GM23338 (cell line): ENCODE results near the gene WHAMM. TPM values are rescaled to one million over a fixed set of nuclear protein-coding genes. Genes with fewer than 3 reads are reported as not detected.

ENCODE experiments used
- CREB1 ChIP-seq: fragments of 250-450 bp; sonication (Bioruptor Pico); IDR thresholded peaks from 2 replicates; pipeline ENCODE4 v1.5.0; 2020; ENCODE audit warnings: low read depth, mild to moderate bottlenecking, moderate library complexity
- CTCF ChIP-seq, 2 experiments: fragments of 200-600 bp in 1 of 2; sonication (generic) in 1 of 2; conservative IDR thresholded peaks; 2 replicates each; pipeline versions ENCODE4 v1.5.1 to v1.6.1; 2016 to 2017; ENCODE audit warnings: antibody characterized with exemption in 2 of 2, low read depth in 2 of 2, mild to moderate bottlenecking in 2 of 2, moderate library complexity in 1 of 2
- ETS1 ChIP-seq: IDR thresholded peaks from 2 replicates; pipeline ENCODE4 v1.6.1; 2016; ENCODE audit warnings: antibody characterized with exemption
- EZH2 ChIP-seq: fragments of 200-600 bp; sonication (generic); IDR thresholded peaks from one replicate; pipeline ENCODE4 v1.8.0; 2017; ENCODE audit warnings: antibody characterized with exemption, mild to moderate bottlenecking, low read depth; ENCODE audit not compliant: unreplicated experiment
- EZH2phosphoT487 ChIP-seq: fragments of 200-600 bp; sonication (generic); IDR thresholded peaks from one replicate; pipeline ENCODE4 v1.8.1; 2018; ENCODE audit warnings: antibody characterized with exemption; ENCODE audit not compliant: unreplicated experiment
- JUNB ChIP-seq: IDR thresholded peaks from one replicate; pipeline ENCODE4 v1.6.1; 2016; ENCODE audit warnings: antibody characterized with exemption; ENCODE audit not compliant: unreplicated experiment
- POLR2AphosphoS5 ChIP-seq: IDR thresholded peaks from 2 replicates; pipeline ENCODE4 v1.6.1; 2016; ENCODE audit warnings: antibody characterized with exemption, low read depth
- STAT1 ChIP-seq: IDR thresholded peaks from one replicate; pipeline ENCODE4 v1.6.1; 2016; ENCODE audit warnings: antibody characterized with exemption; ENCODE audit not compliant: unreplicated experiment
- ZNF114 ChIP-seq: fragments of 250-450 bp; sonication (Bioruptor Pico); IDR thresholded peaks from 2 replicates; pipeline ENCODE4 v1.5.0; 2020; ENCODE audit warnings: mild to moderate bottlenecking, moderate library complexity
- ZNF331 ChIP-seq: fragments of 250-450 bp; sonication (Bioruptor Pico); IDR thresholded peaks from 2 replicates; pipeline ENCODE4 v1.5.0; 2020; ENCODE audit warnings: low read depth, mild to moderate bottlenecking, moderate library complexity
- polyA plus RNA-seq: library from polyadenylated mRNA; unstranded; fragments of >200 nt; fragmentation: Nextera tagmentation; extraction: Ambion mirVana; gene quantifications from 2 replicates; pipeline ENCODE4 v1.2.1, GENCODE V29; 2016
- total RNA-seq: library from RNA; depleted of rRNA; stranded (reverse); fragments of >200 nt; shearing (Covaris generic); gene quantifications from 2 replicates; pipeline ENCODE4 v1.2.3, GENCODE V29; 2014
- TF ChIP-seq, protein P1 (sequence below): fragments of 250-450 bp; sonication (Bioruptor Pico); IDR thresholded peaks from 2 replicates; pipeline ENCODE4 v1.5.0; 2020; ENCODE audit warnings: mild to moderate bottlenecking, moderate library complexity

WHAMM gene
- total and polyA plus RNA-seq, 2 experiments from 2014 or later: 2.2 to 4.1 TPM

DNA sequence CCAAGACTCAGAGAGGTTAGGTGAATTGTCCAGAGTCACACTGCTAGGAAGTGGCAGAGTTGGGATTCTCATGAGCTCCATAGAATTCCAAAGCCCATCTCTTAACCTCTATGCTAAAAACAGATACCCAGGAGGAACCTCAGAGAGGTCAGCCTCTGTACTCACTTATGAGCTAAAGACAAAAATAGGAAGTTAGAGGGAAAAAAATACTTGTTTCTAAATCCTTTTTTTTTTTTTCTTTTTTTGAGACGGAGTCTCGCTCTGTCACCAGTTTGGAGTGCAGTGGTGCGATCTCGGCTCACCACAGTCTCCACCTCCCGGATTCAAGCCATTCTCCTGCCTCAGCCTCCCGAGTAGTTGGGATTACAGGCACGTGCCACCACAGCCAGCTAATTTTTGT lies 34.9 kb upstream of the WHAMM start (continued):
- TF ChIP-seq, protein P1, sequence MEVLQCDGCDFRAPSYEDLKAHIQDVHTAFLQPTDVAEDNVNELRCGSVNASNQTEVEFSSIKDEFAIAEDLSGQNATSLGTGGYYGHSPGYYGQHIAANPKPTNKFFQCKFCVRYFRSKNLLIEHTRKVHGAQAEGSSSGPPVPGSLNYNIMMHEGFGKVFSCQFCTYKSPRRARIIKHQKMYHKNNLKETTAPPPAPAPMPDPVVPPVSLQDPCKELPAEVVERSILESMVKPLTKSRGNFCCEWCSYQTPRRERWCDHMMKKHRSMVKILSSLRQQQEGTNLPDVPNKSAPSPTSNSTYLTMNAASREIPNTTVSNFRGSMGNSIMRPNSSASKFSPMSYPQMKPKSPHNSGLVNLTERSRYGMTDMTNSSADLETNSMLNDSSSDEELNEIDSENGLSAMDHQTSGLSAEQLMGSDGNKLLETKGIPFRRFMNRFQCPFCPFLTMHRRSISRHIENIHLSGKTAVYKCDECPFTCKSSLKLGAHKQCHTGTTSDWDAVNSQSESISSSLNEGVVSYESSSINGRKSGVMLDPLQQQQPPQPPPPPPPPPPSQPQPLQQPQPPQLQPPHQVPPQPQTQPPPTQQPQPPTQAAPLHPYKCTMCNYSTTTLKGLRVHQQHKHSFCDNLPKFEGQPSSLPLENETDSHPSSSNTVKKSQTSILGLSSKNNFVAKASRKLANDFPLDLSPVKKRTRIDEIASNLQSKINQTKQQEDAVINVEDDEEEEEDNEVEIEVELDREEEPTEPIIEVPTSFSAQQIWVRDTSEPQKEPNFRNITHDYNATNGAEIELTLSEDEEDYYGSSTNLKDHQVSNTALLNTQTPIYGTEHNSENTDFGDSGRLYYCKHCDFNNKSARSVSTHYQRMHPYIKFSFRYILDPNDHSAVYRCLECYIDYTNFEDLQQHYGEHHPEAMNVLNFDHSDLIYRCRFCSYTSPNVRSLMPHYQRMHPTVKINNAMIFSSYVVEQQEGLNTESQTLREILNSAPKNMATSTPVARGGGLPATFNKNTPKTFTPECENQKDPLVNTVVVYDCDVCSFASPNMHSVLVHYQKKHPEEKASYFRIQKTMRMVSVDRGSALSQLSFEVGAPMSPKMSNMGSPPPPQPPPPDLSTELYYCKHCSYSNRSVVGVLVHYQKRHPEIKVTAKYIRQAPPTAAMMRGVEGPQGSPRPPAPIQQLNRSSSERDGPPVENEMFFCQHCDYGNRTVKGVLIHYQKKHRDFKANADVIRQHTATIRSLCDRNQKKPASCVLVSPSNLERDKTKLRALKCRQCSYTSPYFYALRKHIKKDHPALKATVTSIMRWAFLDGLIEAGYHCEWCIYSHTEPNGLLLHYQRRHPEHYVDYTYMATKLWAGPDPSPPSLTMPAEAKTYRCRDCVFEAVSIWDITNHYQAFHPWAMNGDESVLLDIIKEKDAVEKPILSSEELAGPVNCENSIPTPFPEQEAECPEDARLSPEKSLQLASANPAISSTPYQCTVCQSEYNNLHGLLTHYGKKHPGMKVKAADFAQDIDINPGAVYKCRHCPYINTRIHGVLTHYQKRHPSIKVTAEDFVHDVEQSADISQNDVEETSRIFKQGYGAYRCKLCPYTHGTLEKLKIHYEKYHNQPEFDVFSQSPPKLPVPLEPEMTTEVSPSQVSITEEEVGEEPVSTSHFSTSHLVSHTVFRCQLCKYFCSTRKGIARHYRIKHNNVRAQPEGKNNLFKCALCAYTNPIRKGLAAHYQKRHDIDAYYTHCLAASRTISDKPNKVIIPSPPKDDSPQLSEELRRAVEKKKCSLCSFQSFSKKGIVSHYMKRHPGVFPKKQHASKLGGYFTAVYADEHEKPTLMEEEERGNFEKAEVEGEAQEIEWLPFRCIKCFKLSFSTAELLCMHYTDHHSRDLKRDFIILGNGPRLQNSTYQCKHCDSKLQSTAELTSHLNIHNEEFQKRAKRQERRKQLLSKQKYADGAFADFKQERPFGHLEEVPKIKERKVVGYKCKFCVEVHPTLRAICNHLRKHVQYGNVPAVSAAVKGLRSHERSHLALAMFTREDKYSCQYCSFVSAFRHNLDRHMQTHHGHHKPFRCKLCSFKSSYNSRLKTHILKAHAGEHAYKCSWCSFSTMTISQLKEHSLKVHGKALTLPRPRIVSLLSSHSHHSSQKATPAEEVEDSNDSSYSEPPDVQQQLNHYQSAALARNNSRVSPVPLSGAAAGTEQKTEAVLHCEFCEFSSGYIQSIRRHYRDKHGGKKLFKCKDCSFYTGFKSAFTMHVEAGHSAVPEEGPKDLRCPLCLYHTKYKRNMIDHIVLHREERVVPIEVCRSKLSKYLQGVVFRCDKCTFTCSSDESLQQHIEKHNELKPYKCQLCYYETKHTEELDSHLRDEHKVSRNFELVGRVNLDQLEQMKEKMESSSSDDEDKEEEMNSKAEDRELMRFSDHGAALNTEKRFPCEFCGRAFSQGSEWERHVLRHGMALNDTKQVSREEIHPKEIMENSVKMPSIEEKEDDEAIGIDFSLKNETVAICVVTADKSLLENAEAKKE (CRISPR knock-in tag): no peak
- TF ChIP-seq ZNF331 (no peak), STAT1 (no peak), EZH2phosphoT487 (no peak), JUNB (no peak), POLR2AphosphoS5 (no peak), ZNF114 (CRISPR knock-in tag) (no peak), ETS1 (no peak), CREB1 (CRISPR knock-in tag) (no peak), CTCF (conservative IDR thresholded peaks at IDR 0.05; ENCODE audit: low read depth in 2 of 2) (no peak), EZH2 (no peak)
